GM19468 (cell line): Measurements from ENCODE around the gene SEMA6D.

Source experiments
- ATAC-seq: cut with Tn5 transposase; IDR thresholded peaks from one replicate; pipeline ENCODE4 v1.9.1; 2021; ENCODE audit warnings: mild to moderate bottlenecking, moderate library complexity, moderate number of reproducible peaks; ENCODE audit not compliant: unreplicated experiment; ENCODE audit errors: extremely low read depth

Gene SEMA6D

DNA sequence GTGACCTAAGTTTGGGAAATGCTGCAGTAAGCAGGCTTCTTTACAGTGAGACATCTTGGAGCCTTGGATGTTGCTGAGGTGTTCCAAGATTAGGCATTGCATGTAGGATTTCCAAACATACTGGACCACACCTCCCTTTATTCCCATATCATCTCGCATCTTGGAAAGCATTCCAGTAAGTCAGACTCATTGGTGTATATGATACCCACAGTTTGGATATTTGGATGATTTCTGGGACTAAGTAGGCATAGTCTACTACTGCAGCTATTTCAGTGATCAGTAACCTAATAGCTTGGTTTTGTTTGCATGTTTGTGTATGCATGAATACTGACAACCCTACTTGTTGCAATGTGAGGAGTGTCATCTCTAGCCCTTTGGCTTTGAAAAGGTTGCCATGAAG, 97.3 kb downstream of the SEMA6D start:
- ATAC-seq: no peak

DNA sequence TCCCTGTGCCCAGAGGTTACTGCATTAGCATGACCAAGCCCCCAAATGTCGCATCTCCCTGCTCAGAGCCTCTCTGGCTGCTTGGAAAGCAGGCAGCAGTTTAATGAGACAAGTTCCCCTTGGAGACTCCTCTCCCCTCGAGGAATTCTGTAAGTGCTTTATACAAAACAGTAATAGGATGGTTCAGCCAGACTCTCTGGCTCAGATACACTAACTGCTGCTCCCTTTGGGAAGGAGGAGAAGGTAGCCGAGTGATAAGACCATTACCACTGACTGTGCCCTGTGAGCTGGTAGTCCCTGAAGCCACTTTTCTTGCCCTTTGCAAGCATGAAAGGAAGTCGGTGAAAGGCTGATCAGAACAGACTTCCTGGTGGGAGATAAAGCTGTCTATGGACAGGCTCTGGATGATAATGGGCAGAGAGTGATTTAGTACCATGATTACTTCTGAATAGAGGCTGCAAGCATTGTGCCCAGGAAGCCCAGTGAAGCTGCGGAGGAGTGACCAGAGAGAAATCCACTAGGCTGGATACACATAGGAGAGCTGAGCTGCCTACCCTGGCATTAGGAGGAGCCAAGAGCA, 100.8 kb downstream of the SEMA6D start:
- no peak for ATAC-seq

DNA sequence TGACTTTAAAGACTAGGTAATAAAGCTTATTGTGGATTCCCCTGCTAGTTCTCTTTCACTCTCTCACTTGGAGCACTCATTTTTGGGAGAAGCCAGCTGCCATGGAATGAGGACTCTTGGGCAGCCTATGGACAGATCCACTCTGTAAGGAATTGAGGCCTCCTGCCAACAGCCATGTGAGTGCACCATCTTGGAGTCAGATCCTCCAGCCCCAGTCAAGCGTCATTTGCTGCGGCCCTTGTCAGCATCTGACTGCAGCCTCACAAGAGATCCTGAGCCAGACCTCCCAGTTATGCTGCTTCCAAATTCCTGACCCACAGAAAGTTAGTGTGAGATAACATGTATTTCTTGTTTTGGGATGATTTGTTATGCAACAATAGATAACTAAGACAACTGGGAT, 101.9 kb downstream of the SEMA6D start:
- ATAC-seq: no peak

DNA sequence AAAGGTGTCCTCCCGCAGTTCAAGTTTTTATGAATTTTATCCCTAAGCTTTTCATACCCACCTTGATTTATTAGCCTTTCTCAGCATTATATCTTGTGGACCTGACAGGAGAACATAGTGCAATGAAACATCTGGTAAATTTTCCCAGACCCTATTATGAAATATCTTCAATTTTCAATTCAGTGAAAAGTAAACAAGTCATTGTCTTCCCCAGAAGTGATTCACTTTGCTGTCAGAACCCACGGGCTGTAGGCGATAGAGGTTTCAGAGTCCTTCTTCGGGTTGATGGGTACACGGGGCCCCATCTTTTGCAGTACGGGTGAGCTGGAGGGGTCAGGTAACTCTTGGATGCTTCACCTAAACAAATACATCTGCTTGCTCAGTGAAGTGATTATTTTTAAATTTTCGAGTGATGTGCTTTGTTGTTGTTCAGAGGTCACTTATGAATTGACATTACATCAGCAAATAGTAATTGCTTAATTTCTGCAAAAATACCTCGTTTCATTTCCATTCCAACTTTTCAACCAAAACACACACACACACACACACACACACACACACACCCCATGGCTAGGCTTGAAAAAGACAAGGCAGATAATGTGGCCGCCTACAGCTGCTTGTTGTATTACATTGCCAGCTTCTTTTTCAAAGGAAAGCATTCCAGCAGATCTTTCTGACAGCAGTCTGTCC, 102.9 kb downstream of the SEMA6D start:
- ATAC-seq: no peak

DNA sequence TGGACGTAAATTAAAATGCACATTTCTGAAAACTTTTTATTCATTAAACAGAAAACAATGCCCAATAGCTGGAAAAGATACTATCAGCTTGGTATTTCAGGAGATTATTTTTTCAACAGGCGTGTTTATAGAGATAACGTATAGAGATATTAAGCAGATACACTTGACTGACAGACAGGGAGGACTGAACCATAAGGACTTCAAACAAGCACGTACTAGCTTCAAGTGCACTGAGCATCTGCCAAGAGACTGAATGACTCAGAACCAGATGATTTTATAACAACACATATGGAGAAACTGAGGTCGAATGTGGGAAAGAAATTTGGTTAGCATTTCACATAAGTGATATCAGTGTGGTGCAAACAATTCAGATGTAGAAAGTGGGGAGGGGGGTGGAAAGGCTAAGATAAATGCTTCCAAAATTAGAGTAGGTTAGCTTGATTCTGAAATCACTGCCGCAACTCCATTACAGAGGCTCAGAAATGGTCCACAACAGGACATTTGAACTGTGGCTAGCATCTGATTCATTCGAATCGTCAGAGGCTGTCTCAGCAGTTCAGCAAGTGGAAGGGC, 103.5 kb downstream of the SEMA6D start:
- no peak for ATAC-seq

DNA sequence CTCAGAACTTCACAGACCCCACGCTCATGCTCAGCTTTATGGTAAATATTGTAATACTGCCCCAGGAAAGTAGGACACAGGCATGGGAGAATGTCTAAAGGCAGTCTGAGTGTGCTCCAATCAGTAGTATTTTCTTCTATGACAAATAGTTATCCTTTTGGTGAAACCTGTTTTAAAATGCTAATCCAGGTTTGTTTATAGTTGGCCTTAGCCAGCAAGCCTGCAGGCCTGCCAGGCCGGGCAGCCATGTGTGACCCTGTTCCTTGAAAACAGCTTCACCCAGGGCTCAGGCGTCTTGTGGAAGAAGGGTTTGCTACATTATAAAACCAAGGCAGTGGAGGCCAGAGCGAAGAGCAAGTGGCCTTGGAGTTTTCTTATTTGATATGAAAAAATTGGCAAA, 104.7 kb downstream of the SEMA6D start:
- no peak for ATAC-seq
